HL-60 (cell line): ENCODE results near the gene CALML3.

Source experiments
- DNase-seq, 2 experiments: peaks; one replicate each; pipeline ENCODE4 v3.0.0-alpha.2; 2010 to 2020; ENCODE audit warnings: low read depth in 1 of 2, low spot score in 1 of 2
- H3K27ac ChIP-seq: fragments of 250-450 bp; sonication (Bioruptor Pico); replicated peaks from 2 replicates; pipeline ENCODE4 v1.5.1; 2020; ENCODE audit warnings: mild to moderate bottlenecking, moderate library complexity
- H3K27me3 ChIP-seq: fragments of 250-450 bp; sonication (Bioruptor Pico); 2 replicates; pipeline ENCODE4 v1.5.1; 2021; ENCODE audit warnings: mild to moderate bottlenecking, moderate library complexity; ENCODE audit not compliant: insufficient read depth, poor library complexity, severe bottlenecking
- H3K4me3 ChIP-seq: replicated peaks from 2 replicates; pipeline ENCODE4 v1.5.1; 2011; ENCODE audit warnings: mild to moderate bottlenecking, control low read depth, low read length; ENCODE audit not compliant: insufficient read depth
- POLR2AphosphoS5 ChIP-seq: IDR thresholded peaks from 2 replicates; pipeline ENCODE4 v1.6.1; 2012; ENCODE audit warnings: low read depth
- TF ChIP-seq, protein P1 (sequence below): IDR thresholded peaks from one replicate; pipeline ENCODE4 v1.5.1; 2011; ENCODE audit warnings: low read length, control low read depth, inconsistent platforms; ENCODE audit not compliant: insufficient read depth

The CALML3 gene

DNA sequence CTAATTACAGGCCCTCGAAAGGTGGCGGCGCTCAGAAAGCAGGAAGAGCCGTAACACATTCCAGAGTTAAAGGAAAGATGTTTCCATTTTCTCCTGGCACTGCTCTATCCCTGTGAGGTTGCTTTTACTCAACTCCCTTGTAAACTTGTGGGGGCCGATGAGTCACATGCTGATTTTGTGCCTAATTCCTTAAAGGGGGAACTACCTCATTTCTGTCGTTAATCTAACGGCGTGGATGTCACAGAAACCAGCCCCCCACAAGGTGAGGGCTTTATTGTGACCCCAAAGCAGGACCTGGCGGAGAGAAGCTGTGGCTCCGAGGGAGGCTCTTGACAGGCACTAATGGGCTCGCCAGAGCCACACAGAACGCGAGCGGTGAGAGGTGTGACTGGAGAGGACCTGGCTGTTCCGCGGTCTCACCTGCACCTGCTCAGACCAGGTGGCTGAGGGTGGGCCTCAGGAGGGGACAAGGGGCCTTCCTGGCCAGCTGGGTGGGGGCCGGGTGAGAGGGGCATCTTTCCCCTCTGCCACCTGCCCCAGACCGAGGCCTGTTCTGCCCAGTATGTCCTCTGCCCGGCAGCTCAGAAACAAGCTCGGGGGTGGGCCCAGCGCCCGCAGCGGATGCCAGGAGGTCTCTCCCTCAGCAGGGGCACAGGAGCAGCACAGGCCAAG is 50.9 kb downstream of the CALML3 start:
- Histone ChIP-seq H3K27me3 (no peaks in the 10 kb centered on the region), H3K27ac (no peak overlapping the region), H3K4me3 (no peak overlapping the region)
- TF ChIP-seq, protein P1, sequence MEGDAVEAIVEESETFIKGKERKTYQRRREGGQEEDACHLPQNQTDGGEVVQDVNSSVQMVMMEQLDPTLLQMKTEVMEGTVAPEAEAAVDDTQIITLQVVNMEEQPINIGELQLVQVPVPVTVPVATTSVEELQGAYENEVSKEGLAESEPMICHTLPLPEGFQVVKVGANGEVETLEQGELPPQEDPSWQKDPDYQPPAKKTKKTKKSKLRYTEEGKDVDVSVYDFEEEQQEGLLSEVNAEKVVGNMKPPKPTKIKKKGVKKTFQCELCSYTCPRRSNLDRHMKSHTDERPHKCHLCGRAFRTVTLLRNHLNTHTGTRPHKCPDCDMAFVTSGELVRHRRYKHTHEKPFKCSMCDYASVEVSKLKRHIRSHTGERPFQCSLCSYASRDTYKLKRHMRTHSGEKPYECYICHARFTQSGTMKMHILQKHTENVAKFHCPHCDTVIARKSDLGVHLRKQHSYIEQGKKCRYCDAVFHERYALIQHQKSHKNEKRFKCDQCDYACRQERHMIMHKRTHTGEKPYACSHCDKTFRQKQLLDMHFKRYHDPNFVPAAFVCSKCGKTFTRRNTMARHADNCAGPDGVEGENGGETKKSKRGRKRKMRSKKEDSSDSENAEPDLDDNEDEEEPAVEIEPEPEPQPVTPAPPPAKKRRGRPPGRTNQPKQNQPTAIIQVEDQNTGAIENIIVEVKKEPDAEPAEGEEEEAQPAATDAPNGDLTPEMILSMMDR: no peak
- TF ChIP-seq POLR2AphosphoS5: no peak
- no peak for DNase-seq

DNA sequence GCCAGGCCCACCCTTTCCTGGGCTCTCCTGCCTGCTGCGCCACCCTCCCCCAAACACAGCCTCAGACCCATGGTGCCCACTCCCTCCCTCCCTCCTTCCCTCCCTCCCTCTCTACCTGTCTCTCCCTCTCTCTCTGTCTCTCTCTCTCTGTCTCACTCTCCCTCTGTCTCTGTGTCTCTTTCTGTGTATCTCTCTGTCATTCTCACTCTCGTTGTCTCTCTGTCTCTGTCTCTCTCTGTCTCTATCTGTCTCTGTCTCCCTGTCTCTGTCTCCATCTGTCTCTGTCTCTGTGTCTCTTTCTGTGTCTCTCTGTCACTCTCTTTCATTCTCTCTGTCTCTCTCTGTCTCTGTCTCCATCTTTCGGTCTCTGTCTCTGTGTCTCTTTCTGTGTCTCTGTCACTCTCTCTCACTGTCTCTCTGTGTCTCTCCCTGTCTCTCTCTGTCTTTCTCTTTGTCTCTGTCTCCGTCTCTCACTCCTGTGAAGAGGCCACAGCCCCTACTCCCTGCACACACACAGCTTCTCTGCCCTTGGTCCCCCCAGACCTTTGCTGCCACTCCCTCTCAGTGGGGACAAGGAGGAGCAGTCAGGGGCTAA is 51.5 kb downstream of the CALML3 start:
- H3K27ac ChIP-seq: no peak overlapping the region

More for the DNA sequence above, 51.5 kb downstream of the CALML3 start:
- no peaks in the 10 kb centered on the region for H3K27me3 ChIP-seq
- DNase-seq: no peak
- no peak overlapping the region for H3K4me3 ChIP-seq
- TF ChIP-seq POLR2AphosphoS5: no peak
